GM21528 (cell line): ENCODE data around the gene LPIN3.
"Not testable (repeated sequence)": the region's sequence is repeated elsewhere in the genome, so short reads cannot be mapped to it uniquely, and the experiment has no call there.

Experiments
- ATAC-seq: cut with Tn5 transposase; IDR thresholded peaks from one replicate; pipeline ENCODE4 v1.9.1; 2021; ENCODE audit warnings: mild to moderate bottlenecking, moderate library complexity; ENCODE audit not compliant: unreplicated experiment, low FRiP score

Gene LPIN3, protein sequence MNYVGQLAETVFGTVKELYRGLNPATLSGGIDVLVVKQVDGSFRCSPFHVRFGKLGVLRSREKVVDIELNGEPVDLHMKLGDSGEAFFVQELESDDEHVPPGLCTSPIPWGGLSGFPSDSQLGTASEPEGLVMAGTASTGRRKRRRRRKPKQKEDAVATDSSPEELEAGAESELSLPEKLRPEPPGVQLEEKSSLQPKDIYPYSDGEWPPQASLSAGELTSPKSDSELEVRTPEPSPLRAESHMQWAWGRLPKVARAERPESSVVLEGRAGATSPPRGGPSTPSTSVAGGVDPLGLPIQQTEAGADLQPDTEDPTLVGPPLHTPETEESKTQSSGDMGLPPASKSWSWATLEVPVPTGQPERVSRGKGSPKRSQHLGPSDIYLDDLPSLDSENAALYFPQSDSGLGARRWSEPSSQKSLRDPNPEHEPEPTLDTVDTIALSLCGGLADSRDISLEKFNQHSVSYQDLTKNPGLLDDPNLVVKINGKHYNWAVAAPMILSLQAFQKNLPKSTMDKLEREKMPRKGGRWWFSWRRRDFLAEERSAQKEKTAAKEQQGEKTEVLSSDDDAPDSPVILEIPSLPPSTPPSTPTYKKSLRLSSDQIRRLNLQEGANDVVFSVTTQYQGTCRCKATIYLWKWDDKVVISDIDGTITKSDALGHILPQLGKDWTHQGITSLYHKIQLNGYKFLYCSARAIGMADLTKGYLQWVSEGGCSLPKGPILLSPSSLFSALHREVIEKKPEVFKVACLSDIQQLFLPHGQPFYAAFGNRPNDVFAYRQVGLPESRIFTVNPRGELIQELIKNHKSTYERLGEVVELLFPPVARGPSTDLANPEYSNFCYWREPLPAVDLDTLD

DNA sequence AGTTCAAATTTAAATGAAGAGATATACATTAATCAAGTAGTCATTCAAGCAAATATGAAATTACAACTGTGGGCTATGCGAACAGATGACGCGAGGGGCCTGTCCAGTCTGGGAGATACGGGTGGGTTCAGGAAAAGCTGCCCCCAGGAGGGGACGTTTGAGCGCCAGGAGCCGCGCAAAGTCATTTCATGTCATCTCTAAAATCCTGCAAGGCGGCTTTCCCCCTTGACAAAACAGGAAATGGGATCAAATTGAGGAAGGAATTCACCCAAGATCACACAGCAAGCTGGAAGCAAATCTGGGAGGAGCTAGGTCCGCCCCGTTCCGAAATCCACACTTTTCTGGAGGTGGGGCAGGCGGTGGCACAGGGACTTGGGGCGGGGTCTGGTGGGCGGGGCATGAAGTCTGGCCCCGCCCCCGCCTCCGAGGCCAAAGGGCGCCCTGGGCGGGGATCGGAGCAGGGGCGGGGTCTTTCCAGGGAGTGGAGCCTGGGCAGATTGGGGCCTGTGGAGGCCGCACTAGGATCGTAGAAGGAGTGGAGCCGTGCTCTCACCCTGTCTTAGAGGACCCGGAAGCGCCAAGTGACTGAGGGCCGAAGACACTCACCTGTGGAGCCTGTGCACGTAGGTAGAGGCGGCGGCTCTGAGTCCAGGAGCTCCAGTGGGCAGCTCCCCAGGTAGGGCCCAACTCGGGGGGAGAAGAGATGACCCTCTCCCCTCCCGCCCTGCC lies at the start of gene LPIN3:
Gene LPIN3, plus strand, starts transcription at position 495 of the 729 bp plus-strand sequence. CDS start 4,983 bp downstream, outside the sequence.
- no peak for ATAC-seq

DNA sequence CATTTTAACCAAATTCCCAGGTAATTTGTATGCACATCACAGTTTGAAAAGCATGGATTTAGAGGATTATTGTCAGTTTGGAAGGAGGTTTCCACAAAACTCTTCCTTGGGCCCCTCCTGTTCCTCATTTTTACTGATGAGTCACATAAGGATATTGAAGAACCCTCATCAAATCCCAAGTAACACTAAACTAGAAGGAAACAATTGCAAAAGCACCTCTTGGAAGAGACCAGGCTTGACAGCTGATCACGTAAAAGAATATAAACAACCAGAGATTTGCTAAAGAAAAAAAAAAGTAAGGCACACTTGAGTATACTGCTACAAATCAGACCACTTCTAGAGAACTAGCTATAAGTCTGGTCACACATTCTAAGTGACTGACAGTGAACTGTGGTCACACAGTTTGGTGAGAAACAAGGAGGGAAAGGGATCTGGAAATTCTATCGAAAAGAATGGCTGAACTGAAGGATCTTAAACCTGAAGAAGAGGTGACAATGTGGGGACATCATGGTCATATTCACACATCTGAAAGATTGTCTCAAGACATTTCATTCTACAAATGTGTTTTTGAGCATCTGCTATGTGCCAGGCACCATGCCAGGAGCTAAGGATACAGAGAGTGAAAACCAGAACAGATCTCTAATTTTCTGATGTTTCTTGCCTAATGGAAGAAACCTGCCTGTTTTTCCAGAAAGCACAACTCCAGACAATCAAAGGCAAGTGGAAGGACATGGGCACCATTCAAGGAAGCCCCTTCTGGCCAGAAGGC lies 47.2 kb upstream of the LPIN3 start:
- no peak for ATAC-seq

DNA sequence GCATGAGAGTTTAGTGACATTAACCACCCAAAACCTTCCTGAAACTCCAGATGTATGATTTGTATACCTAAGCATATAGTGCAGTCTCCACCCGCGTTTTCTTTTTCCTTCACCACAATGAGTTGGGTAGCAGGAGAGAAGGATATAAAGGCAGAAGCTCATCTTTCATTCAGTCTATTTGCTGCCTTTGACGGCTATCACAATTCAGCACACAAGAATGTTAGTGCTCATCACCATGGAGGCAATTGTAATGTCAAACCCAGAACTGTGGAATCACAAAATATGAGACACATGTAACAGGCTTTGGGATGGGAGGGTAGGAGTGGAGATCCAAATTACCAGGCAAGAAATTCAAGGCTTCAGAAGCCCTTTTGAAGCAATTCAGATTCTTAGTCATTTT lies 40.7 kb upstream of the LPIN3 start:
- no peak for ATAC-seq

DNA sequence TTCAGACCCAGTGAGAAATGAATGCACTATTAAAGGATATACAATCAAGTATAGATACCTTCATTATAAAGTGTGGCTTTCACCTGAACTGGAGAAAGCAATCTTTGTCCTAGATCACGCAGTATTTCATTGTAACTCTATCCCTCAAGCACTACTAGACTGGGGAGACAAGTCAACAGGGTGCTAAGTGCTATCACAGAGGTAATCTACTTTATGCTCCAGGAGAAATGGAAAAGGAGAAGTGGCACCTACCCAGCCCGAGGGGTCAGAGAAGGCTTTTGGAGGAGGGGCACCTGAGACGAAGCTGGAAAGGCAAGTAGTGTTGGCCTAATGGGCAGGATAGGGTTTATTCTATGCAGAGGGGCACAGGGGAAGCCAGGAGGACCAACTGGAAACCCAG lies 40.2 kb upstream of the LPIN3 start:
- no peak for ATAC-seq

DNA sequence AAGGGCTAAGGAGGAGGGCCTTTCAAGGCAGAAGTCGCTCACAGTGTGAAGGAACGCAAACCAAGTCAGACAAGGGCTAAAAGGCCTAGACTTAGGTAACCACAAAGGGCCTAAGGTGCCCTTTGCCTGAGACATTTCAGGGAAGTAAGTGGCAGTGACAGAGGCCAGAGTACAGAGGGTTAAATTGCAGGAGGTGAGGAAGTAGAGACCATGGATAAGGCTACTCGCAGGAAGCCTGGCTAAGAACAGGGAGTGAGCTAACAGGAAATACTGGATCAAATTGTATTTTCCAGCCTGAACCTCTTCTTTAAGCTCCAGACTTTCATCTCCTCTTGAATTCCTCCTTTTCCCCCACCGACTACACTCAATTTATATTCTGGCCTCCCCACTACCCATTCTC lies 39.7 kb upstream of the LPIN3 start:
- ATAC-seq, result no peak

DNA sequence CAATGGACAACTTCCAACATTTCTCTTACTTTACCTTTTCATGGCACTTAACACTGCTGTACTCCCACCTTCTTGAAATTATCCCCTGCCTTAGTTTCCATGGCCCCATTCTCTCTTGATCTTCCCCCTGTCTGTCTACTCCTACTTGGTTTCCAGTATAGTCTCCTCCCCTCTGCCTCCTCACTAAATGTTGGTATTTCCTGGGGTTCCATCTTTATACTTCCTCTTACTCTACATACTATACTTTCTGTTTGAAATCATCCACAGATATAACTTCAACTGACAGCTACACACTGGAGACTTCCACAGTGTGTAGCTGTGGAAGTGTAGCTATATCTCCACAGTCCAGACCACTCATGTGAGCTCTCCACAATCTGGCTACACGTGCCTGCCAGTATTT lies 36.6 kb upstream of the LPIN3 start:
- ATAC-seq, result no peak

DNA sequence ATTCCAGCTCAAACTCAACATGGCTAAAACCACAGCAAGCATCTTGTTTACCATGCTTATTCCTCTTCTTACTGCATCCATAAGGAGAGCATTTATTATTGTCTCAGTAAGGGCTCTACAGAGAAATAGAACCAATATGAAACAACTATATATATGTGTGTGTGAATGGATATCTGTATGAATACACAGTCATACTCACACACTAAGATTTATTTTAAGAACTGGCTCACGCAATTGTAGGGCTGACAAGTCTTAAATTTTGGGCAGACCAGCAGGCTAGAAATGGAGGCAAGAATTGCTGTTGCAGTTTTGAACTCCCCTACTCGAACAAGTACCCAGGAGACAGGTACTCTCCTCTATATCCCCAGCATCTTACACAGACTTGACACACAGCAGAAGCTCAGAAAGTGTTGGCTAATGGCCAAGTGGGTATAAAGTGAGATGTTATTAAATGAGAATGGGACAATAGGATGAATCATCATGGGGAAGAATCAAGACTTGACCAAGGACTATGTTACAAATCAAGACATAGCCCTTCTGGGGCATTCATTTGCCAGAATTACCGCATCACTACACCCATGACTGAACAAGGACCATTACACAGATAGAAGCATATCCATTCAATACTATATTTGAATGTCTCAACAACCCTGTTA lies 36.1 kb upstream of the LPIN3 start:
- no peak for ATAC-seq

DNA sequence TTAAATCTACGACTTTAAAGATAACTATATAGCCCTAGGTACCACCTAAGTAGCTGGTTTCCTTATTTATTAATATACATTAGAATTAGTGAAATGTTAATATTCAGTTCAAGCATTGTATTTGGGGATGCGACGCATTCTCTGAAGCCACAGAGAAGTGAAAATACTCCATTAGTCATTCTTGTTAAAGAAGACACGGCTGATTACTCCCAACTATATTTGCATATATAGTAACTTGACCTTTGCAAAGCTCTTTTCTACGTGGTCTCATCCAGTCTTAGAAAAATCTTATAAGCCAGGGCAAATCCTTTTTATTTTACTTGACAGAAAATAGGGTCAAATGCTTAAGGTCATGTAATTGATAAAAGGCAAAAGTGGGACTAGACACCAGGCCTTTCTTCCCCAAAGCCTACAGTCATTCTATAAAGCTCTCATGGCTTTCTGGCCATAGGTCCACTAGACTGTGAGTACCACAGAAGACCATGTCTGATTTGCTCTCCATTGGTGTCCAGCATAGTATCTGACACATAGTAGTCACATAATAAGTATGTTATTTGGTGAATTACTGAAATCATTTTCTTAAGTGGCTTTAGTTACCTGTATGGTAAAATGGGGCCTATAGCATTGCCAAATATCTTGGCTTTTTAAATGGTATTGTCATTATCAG lies 34.4 kb upstream of the LPIN3 start:
- peak; percentile 81 for ATAC-seq

DNA sequence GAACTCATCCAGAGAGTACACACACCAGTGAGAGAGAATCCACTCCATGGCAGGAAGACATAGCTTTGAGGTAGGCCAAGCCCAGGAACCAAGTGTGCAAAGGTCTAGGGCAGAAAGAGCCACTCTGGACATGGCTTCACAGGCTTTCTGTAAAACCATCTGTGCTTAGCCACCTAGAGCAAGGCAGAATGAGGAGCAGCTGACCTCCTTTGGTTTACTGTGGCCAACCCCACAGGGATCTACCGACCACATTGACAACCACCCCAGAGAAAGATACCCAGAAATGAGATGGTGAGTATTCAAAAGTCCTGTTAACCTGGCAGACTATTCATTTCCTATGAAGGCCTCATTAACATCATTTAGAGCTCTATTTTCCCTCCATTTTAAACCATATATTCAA lies 33.6 kb upstream of the LPIN3 start:
- no peak for ATAC-seq

DNA sequence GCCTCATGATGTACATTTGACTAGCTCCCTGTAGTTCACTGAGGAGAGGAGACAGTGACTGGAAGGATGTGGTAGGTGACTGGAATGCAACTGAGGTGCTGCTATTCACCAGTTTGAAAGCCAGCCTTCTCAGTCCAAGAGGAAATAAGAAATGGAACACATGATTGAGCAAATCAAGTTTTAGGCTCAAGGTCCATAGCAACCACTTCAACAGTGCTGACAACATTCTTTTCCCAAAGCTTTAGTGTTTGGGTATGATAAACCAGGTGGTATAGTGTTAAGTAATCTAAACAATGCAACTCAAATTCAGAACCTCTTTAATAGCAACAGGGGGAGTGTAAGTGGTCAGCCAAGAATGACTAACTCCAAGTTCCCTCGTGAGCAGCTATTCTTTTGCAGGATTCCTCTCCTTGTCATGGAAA lies 32.3 kb upstream of the LPIN3 start:
- no peak for ATAC-seq

DNA sequence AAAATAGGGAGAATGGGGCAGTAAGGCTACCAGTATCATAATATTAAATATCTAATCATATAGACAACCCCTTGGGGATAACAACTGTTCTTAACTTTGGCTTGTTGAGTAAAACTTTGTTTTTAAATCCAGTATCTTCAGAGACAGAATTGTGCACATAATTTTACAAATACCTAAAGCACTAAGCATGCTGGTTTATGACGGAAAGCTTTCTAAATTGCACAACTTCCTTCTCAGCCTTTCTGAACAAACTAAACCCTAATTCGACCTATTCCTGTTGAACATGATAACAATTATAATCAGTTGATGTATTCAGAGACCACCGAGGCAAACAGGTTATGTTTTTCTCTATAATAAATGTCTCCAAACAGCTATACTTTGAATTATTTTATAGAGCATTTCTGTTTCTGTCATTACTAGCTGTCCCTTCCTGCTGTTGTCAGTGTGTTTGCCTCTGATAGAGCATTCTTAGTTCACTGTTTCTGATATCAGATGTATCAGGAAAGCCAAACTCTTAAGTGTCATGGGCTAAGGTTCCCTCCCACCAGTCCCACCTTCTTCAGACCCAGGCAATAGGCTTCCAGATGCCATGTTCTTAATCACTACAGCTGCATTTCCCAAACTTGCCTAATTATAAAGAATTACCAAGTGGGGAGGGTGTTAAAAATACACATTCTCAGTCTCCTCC lies 31.8 kb upstream of the LPIN3 start:
- ATAC-seq, result no peak

DNA sequence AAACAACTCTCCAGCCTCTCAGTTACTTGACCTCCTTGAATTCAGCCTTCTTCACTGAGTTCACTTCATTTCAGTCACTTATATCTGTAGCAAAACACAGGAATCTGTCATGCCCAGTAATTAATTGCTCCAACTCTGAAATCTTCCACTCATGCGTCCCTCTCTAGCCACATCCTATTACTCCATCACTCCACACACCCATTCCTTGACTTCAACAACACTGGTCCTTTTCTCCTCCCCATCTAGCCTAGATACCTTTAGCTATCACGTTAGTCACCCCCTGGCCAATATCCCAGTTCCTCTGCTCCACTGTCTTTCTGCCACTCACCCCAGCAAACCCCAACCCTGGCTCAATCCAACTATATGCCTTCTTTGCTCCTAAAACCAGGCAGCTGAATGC lies 30.8 kb upstream of the LPIN3 start:
- ATAC-seq, result no peak

DNA sequence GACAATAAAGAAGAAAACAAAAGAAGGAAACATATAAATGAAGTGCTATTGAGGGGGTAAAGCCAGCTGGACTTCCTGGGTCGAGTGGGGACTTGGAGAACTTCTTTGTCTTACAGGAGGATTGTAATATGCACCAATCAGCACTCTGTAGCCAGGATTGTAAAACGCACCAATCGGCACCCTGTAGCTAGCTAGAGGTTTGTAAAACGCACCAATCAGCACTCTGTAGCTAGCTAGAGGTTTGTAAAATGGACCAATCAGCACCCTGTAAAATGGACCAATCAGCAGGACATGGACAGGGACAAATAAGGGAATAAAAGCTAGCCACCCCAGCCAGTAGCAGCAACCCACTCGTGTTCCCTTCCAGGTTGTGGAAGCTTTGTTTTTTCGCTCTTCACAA lies 28.6 kb upstream of the LPIN3 start:
- not testable (repeated sequence) for ATAC-seq

DNA sequence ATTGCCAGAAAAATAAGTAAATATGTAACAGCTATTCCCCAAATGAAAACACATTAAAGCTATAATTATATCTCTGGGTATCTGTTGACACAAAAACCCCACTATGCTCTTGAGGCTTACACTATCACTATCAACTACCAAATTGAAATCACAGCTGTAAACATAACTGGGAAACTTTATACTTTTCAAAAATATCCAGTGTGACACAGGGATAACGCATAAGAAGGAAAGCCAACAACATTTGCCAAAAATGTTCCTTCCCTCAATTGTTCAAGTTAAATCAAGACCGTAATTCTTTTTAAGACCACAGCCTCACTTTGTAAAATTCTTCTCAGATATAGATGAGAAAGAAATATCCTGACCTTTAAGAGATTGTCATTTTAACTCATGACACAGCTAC lies 26.2 kb upstream of the LPIN3 start:
- ATAC-seq, result no peak

DNA sequence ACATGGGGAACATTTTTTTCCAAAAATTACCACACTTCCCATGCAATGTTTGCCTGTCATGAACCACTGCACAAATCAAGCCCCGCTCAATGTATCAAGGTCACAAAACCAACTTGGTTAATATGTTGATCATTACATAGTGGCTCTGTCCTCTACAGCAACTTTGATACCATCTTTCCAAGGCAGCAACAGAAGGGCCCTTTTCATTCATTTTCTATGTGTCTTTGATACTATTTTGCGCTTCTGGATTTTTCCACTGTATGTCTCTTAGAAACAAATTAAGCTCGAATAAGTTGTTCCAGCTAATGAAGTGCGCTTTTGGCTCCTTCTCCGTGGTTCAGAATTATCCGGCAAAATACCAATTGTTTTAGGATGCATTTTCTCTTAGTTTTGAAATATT lies 24.6 kb upstream of the LPIN3 start:
- no peak for ATAC-seq

DNA sequence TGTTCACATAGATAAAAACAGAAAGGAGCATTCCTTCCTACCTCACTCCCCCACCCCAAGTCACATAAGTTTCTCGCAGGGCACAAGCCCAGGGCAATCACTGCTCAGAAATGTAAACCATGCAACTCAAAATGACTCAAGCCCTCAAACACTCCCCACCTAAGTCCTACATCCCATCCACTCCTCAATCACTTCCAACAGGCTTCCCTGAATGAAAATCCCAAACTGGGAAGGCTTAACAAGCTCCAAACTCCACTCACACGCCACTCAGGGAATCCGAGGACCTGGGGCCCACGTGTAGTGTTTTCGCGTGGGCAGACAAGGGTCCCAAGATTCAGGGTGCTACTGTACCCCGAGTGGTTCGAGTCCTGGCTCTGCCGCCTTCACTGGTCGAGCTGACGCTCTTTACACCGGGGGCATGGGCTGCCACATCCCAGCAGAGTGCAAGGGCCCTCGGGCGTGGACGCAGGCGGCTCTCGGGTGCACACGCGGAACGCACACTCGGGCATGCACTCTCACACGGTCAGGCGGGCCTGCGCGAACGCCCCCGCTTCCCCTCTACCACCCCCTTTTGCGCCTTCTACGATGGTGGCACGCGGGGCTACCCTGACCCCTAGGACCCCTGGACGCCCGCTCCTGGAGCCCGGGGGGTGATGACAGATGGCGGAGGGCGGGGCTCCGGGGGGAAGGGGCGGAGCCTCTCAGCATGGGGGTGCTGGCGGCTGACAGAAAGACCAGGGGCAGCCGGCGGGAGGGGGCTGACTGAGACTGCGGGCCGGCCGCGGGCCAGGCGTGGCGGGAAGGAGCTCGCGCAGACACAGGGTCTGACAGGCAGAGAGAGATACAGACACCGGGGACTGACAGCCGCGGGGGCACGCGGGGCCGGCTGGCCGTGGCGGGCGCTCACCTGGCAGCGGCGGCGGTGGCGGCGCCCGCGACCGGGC lies 23.7 kb upstream of the LPIN3 start:
- ATAC-seq, result peak; percentile 70

DNA sequence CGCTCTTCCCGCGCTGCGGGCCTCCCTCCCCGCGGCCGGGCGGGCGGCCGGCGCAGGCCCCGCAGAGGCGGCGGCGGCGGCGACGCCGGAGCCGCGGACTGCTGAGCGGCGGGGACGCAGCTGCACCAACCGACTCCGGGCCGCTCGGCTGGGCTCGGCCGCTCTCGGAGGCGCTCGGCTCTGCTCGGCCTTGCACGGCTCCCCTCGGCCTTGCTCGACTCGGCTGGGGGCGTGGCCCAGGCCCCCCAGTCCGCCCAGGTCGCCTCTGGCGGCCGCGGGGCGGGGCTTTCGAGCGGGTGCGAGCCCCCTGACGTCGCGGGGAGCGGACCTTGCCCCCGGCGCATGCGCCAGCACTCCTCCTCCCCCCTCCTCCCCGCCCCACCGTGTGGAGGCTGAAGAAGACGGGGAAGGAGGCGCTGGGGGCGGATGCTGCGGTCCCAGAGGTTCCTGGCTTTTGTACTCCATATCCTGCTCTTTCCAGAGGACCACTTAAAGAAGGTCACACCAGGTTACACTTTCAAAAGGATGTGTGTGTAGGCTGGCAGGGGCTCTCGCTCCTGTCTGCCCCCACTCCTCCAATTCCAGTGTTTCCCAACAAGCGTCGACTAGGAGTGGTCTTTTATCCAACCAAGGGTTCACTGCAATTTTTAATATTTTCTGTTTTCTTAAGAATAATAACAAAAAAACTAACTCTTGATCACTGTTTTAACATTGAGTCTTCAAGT lies 22.9 kb upstream of the LPIN3 start, which contains the start of gene ZHX3:
Gene ZHX3, minus strand, starts transcription at position 186 of the 725 bp plus-strand sequence. CDS start 112,815 bp downstream, outside the sequence.
- ATAC-seq, result peak; percentile 97
